Measurements from ENCODE around the gene C4BPA.

Gene C4BPA

DNA sequence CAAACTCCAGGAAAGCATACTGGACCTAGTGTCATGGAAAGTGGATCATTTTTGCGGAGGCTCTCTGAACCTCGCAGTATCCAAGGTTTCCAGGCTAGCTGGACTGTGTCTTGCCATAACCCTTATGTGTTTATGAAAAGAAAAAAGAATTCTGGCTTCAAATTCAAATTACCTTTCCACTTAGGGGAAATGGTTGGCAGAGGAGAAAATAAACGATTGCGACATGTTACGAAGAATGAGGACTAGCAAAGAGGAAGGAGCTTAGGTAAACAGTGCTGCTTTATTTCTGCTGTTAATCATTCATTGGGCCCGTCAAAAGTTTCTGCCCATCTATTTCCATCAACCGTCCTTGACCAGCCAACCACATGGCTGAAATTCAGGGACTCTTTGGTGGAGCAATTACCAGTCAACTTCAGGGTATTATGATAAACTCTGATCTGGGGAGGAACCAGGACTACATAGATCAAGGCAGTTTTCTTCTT, at the start of gene C4BPA:
Gene C4BPA (plus strand): TSS at position 342 of the 482 bp plus-strand sequence. CDS start 8,793 bp downstream, outside the sequence.
- H4K20me1 ChIP-seq (ENCODE audit: low read depth, low read length): no peaks in the 10 kb centered on the region
- H3K27me3 ChIP-seq (ENCODE audit: low read length): 0 out of 2 replicates have a peak, but pooled peaks cover 2% of the 10 kb centered on the region
- no peaks in the 10 kb centered on the region for H3F3A ChIP-seq (ENCODE audit: insufficient read depth)
- no peaks in the 10 kb centered on the region for H3K9me3 ChIP-seq (ENCODE audit: insufficient read depth, low read length)
- H3K4me2 ChIP-seq (ENCODE audit: low read depth, low read length, poor library complexity, severe bottlenecking): no peak within 1 kb of the TSS
- no peak within 1 kb of the TSS for H3K27ac ChIP-seq (ENCODE audit: low read depth, low read length)
- no peaks in the 10 kb centered on the region for H3K36me3 ChIP-seq (ENCODE audit: low read length)
- no peak within 1 kb of the TSS for H3K9ac ChIP-seq (ENCODE audit: low read length)
- no peaks in the 10 kb centered on the region for H3K9me2 ChIP-seq (replicated peaks; ENCODE audit: insufficient read depth, low read length)
- no peak within 1 kb of the TSS for H2AFZ ChIP-seq (ENCODE audit: low read depth, low read length, severe bottlenecking)
- no peaks in the 10 kb centered on the region for H3K79me2 ChIP-seq (ENCODE audit: insufficient read depth, low read length)
- no peak for TF ChIP-seq EZH2phosphoT487 (conservative IDR thresholded peaks at IDR 0.05; ENCODE audit: low read length)
- TF ChIP-seq, protein P1, sequence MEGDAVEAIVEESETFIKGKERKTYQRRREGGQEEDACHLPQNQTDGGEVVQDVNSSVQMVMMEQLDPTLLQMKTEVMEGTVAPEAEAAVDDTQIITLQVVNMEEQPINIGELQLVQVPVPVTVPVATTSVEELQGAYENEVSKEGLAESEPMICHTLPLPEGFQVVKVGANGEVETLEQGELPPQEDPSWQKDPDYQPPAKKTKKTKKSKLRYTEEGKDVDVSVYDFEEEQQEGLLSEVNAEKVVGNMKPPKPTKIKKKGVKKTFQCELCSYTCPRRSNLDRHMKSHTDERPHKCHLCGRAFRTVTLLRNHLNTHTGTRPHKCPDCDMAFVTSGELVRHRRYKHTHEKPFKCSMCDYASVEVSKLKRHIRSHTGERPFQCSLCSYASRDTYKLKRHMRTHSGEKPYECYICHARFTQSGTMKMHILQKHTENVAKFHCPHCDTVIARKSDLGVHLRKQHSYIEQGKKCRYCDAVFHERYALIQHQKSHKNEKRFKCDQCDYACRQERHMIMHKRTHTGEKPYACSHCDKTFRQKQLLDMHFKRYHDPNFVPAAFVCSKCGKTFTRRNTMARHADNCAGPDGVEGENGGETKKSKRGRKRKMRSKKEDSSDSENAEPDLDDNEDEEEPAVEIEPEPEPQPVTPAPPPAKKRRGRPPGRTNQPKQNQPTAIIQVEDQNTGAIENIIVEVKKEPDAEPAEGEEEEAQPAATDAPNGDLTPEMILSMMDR (IDR thresholded peaks at IDR 0.05; ENCODE audit: insufficient read depth, low read length, poor library complexity, severe bottlenecking): no peak
- no peak within 1 kb of the TSS for H3K4me3 ChIP-seq (ENCODE audit: insufficient read depth, low read length, poor library complexity, severe bottlenecking)

DNA sequence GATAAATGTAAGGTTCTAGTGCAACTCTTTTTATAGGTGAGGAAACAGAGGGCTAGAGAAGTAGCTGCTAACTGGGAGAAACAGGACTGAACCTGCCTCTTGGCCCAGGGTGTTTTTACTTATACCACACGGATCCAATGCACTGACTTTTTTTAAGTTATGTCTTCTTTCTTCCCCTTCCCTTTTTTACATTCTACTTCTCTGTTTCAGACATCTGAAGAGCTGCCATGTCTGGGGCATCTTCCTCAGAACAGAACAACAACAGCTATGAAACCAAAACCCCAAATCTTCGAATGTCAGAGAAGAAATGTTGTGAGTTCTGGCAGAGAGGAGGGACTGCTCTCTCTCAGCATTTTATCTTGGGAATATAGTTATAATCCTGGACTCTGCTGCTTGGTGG, 49.5 kb upstream of the C4BPA start:
- TF ChIP-seq EZH2phosphoT487 (conservative IDR thresholded peaks at IDR 0.05; ENCODE audit: low read length): no peak
- Histone ChIP-seq H2AFZ (ENCODE audit: low read depth, low read length, severe bottlenecking) (no peak overlapping the region), H3K4me3 (ENCODE audit: insufficient read depth, low read length, poor library complexity, severe bottlenecking) (no peak overlapping the region)

DNA sequence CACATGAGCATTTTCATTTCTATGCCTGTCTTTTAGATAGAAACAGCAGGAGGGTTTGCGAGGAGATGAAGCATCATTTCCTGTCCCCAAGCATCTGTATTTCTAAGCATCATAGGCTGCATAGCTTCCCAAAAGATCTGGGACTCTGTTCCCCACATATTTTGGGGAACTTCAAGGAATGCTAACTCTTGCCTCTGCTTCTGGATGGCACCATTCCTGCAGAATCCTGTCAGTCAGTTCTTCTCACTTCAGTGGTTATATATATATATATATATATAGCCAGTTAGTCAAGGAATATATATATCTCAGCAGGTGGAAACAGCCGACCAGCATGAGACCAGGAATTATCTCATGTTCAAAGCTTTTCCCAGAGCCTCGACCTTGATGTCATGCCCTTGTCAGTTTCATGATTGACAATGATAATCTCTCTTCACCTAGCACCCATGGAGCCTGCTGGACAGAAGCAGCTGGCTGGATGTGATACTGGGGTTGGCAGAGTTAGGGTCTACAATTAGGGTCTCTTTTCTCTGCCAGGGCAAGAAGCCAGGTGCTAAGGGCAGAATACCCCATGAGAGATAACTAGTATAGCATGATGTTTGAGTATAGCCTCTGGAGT, 48.5 kb upstream of the C4BPA start:
- Histone ChIP-seq H3K9ac (ENCODE audit: low read length) (no peak overlapping the region), H3K9me3 (ENCODE audit: insufficient read depth, low read length) (no peaks in the 10 kb centered on the region), H3K27me3 (ENCODE audit: low read length) (no peaks in the 10 kb centered on the region), H3K4me3 (ENCODE audit: insufficient read depth, low read length, poor library complexity, severe bottlenecking) (no peak overlapping the region), H3K9me2 (replicated peaks; ENCODE audit: insufficient read depth, low read length) (no peaks in the 10 kb centered on the region), H3K36me3 (ENCODE audit: low read length) (no peaks in the 10 kb centered on the region), H3K27ac (ENCODE audit: low read depth, low read length) (no peak overlapping the region), H3K4me2 (ENCODE audit: low read depth, low read length, poor library complexity, severe bottlenecking) (no peak overlapping the region), H3F3A (ENCODE audit: insufficient read depth) (0 out of 2 replicates have a peak, but pooled peaks cover 3% of the 10 kb centered on the region), H2AFZ (ENCODE audit: low read depth, low read length, severe bottlenecking) (no peak overlapping the region), H3K79me2 (ENCODE audit: insufficient read depth, low read length) (no peaks in the 10 kb centered on the region), H4K20me1 (ENCODE audit: low read depth, low read length) (no peaks in the 10 kb centered on the region)
- no peak for TF ChIP-seq EZH2phosphoT487 (conservative IDR thresholded peaks at IDR 0.05; ENCODE audit: low read length)
- TF ChIP-seq, protein P1 (IDR thresholded peaks at IDR 0.05; ENCODE audit: insufficient read depth, low read length, poor library complexity, severe bottlenecking): no peak

More for the DNA sequence above, 49.5 kb upstream of the C4BPA start:
- H3K79me2 ChIP-seq (ENCODE audit: insufficient read depth, low read length): no peaks in the 10 kb centered on the region
- no peaks in the 10 kb centered on the region for H3K9me3 ChIP-seq (ENCODE audit: insufficient read depth, low read length)
- H4K20me1 ChIP-seq (ENCODE audit: low read depth, low read length): no peaks in the 10 kb centered on the region
- no peaks in the 10 kb centered on the region for H3K27me3 ChIP-seq (ENCODE audit: low read length)
- H3K27ac ChIP-seq (ENCODE audit: low read depth, low read length): no peak overlapping the region
- no peaks in the 10 kb centered on the region for H3K9me2 ChIP-seq (replicated peaks; ENCODE audit: insufficient read depth, low read length)
- H3F3A ChIP-seq (ENCODE audit: insufficient read depth): 0 out of 2 replicates have a peak, but pooled peaks cover 3% of the 10 kb centered on the region
- H3K36me3 ChIP-seq (ENCODE audit: low read length): no peaks in the 10 kb centered on the region
- no peak overlapping the region for H3K4me2 ChIP-seq (ENCODE audit: low read depth, low read length, poor library complexity, severe bottlenecking)
- no peak overlapping the region for H3K9ac ChIP-seq (ENCODE audit: low read length)

DNA sequence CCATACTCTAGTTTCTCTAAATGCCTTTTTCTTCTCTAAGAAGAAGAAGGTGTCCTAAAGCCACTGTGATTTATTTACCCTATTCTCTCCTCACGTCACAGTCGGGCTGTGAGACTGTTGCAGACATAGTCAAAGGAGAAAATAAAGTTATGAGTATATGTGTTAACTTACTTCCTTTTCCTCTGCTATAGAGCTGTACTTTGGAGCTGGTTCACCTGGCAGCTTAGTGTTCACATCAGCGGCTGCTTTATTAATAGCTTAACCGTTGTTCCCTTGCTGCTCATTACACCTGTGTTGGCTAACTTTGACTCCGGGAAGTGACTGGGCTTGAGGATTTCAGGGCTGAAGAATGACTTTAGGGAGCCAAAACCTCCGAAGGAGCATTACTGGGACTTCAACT, 47.4 kb upstream of the C4BPA start:
- Histone ChIP-seq H3K79me2 (ENCODE audit: insufficient read depth, low read length) (no peaks in the 10 kb centered on the region), H4K20me1 (ENCODE audit: low read depth, low read length) (no peaks in the 10 kb centered on the region), H3K4me3 (ENCODE audit: insufficient read depth, low read length, poor library complexity, severe bottlenecking) (no peak overlapping the region), H3K27me3 (ENCODE audit: low read length) (no peaks in the 10 kb centered on the region), H3K9me2 (replicated peaks; ENCODE audit: insufficient read depth, low read length) (no peaks in the 10 kb centered on the region), H3K4me2 (ENCODE audit: low read depth, low read length, poor library complexity, severe bottlenecking) (no peak overlapping the region), H3K9me3 (ENCODE audit: insufficient read depth, low read length) (no peaks in the 10 kb centered on the region), H3K9ac (ENCODE audit: low read length) (no peak overlapping the region), H3K36me3 (ENCODE audit: low read length) (no peaks in the 10 kb centered on the region), H3F3A (ENCODE audit: insufficient read depth) (0 out of 2 replicates have a peak, but pooled peaks cover 3% of the 10 kb centered on the region), H2AFZ (ENCODE audit: low read depth, low read length, severe bottlenecking) (no peak overlapping the region), H3K27ac (ENCODE audit: low read depth, low read length) (no peak overlapping the region)
- TF ChIP-seq, protein P1 (IDR thresholded peaks at IDR 0.05; ENCODE audit: insufficient read depth, low read length, poor library complexity, severe bottlenecking): no peak
